H9 (cell line): Measurements from ENCODE around the gene RABL3. TPM values are rescaled to one million over a fixed set of nuclear protein-coding genes. Genes with fewer than 3 reads are reported as not detected.

ENCODE experiments used
- DNase-seq: peaks from one replicate; pipeline ENCODE4 v3.0.0-alpha.2; 2017
- H2AFZ ChIP-seq: one replicate; pipeline ENCODE4 v1.6.1; 2013; ENCODE audit warnings: mild to moderate bottlenecking, low read length, control low read depth, moderate library complexity
- H2AK5ac ChIP-seq: 2 replicates; pipeline ENCODE4 v1.6.1; 2013; ENCODE audit warnings: low read length, control low read depth, mixed read lengths; ENCODE audit not compliant: insufficient read length
- H2BK120ac ChIP-seq: one replicate; pipeline ENCODE4 v1.6.1; 2013; ENCODE audit warnings: low read depth, mild to moderate bottlenecking, low read length, control low read depth, inconsistent platforms; ENCODE audit not compliant: poor library complexity, severe bottlenecking
- H2BK12ac ChIP-seq: 2 replicates; pipeline ENCODE4 v1.6.1; 2013; ENCODE audit warnings: low read length, control low read depth, mixed read lengths, low read depth; ENCODE audit not compliant: insufficient read length
- H2BK15ac ChIP-seq: 2 replicates; pipeline ENCODE4 v1.6.1; 2013; ENCODE audit warnings: low read depth, low read length, control low read depth
- H2BK20ac ChIP-seq: one replicate; pipeline ENCODE4 v1.6.1; 2013; ENCODE audit warnings: low read depth, mild to moderate bottlenecking, low read length, control low read depth, inconsistent platforms; ENCODE audit not compliant: poor library complexity, severe bottlenecking
- H2BK5ac ChIP-seq: 2 replicates; pipeline ENCODE4 v1.6.1; 2013; ENCODE audit warnings: low read length, control low read depth, mixed read lengths; ENCODE audit not compliant: insufficient read length
- H3K14ac ChIP-seq: 2 replicates; pipeline ENCODE4 v1.6.1; 2013; ENCODE audit warnings: low read length, control low read depth; ENCODE audit not compliant: insufficient read depth
- H3K18ac ChIP-seq: 2 replicates; pipeline ENCODE4 v1.6.1; 2013; ENCODE audit warnings: low read depth, mild to moderate bottlenecking, mixed read lengths, low read length, control low read depth; ENCODE audit not compliant: insufficient read length
- H3K23ac ChIP-seq: 2 replicates; pipeline ENCODE4 v1.6.1; 2013; ENCODE audit warnings: low read length, control low read depth, mixed read lengths, low read depth; ENCODE audit not compliant: insufficient read length
- H3K23me2 ChIP-seq: 2 replicates; pipeline ENCODE4 v1.6.1; 2013; ENCODE audit warnings: low read depth, mild to moderate bottlenecking, mixed read lengths, low read length, control low read depth; ENCODE audit not compliant: insufficient read length, poor library complexity, severe bottlenecking
- H3K27ac ChIP-seq: 2 replicates; pipeline ENCODE4 v1.5.1; 2013; ENCODE audit warnings: low read length, control low read depth, mixed read lengths, low read depth; ENCODE audit not compliant: insufficient read length
- H3K27me3 ChIP-seq: 2 replicates; pipeline ENCODE4 v1.6.1; 2013; ENCODE audit warnings: low read length, control low read depth, inconsistent platforms; ENCODE audit not compliant: insufficient read depth
- H3K4ac ChIP-seq: 2 replicates; pipeline ENCODE4 v1.6.1; 2013; ENCODE audit warnings: low read depth, mild to moderate bottlenecking, control low read depth, inconsistent platforms, low read length, moderate library complexity
- H3K4me1 ChIP-seq: 2 replicates; pipeline ENCODE4 v1.6.1; 2013; ENCODE audit warnings: low read length, control low read depth, inconsistent platforms; ENCODE audit not compliant: insufficient read depth
- H3K4me2 ChIP-seq: 2 replicates; pipeline ENCODE4 v1.6.1; 2013; ENCODE audit warnings: low read length, control low read depth, mixed read lengths; ENCODE audit not compliant: insufficient read length, insufficient read depth
- H3K56ac ChIP-seq: 2 replicates; pipeline ENCODE4 v1.6.1; 2013; ENCODE audit warnings: low read depth, mild to moderate bottlenecking, mixed read lengths, low read length, control low read depth; ENCODE audit not compliant: insufficient read length
- H3K79me1 ChIP-seq: 2 replicates; pipeline ENCODE4 v1.6.1; 2013; ENCODE audit warnings: low read depth, mild to moderate bottlenecking, moderate library complexity, low read length, control low read depth, inconsistent platforms; ENCODE audit not compliant: insufficient read depth, poor library complexity, severe bottlenecking
- H3K79me2 ChIP-seq: 2 replicates; pipeline ENCODE4 v1.6.1; 2013; ENCODE audit warnings: low read length, control low read depth, inconsistent platforms; ENCODE audit not compliant: insufficient read depth
- H3K9ac ChIP-seq: 2 replicates; pipeline ENCODE4 v1.6.1; 2013; ENCODE audit warnings: low read length, control low read depth, mixed read lengths; ENCODE audit not compliant: insufficient read length; ENCODE audit errors: extremely low read depth
- H3K9me3 ChIP-seq: one replicate; pipeline ENCODE4 v1.6.1; 2013; ENCODE audit warnings: low read depth, low read length, inconsistent platforms; ENCODE audit not compliant: control insufficient read depth
- H3T11ph ChIP-seq: one replicate; pipeline ENCODE4 v1.6.1; 2013; ENCODE audit warnings: mild to moderate bottlenecking, low read length, control low read depth, inconsistent platforms
- H4K20me1 ChIP-seq: one replicate; pipeline ENCODE4 v1.6.1; 2013; ENCODE audit not compliant: control insufficient read depth, insufficient read length, insufficient read depth
- H4K5ac ChIP-seq: 2 replicates; pipeline ENCODE4 v1.6.1; 2013; ENCODE audit warnings: low read depth, mild to moderate bottlenecking, mixed read lengths, low read length, control low read depth; ENCODE audit not compliant: insufficient read length
- H4K8ac ChIP-seq: replicated peaks from 2 replicates; pipeline ENCODE4 v1.6.1; 2013; ENCODE audit warnings: low read length, control low read depth, mixed read lengths, low read depth; ENCODE audit not compliant: insufficient read length
- H4K91ac ChIP-seq: 2 replicates; pipeline ENCODE4 v1.6.1; 2013; ENCODE audit warnings: low read depth, mild to moderate bottlenecking, moderate library complexity, mixed read lengths, low read length, control low read depth; ENCODE audit not compliant: insufficient read length
- H3K27ac Mint-ChIP-seq, 3 experiments: 2 replicates in 2 of 3; 3 replicates in 1 of 3; pipeline ENCODE4 v1.8.0; 2020 to 2021; ENCODE audit warnings: mixed read lengths in 3 of 3, mild to moderate bottlenecking in 1 of 3, moderate library complexity in 1 of 3
- H3K27me3 Mint-ChIP-seq: 2 replicates; pipeline ENCODE4 v1.8.0; 2021; ENCODE audit warnings: low read depth, mild to moderate bottlenecking, moderate library complexity, mixed read lengths
- H3K36me3 Mint-ChIP-seq, 3 experiments: 2 replicates in 2 of 3; 3 replicates in 1 of 3; pipeline ENCODE4 v1.8.0; 2020 to 2021; ENCODE audit warnings: low read depth in 3 of 3, mixed read lengths in 3 of 3; ENCODE audit not compliant: insufficient read depth in 1 of 3
- H3K4me1 Mint-ChIP-seq, 2 experiments: 2 replicates each; pipeline ENCODE4 v1.8.0; 2020; ENCODE audit warnings: mixed read lengths in 2 of 2
- H3K4me3 Mint-ChIP-seq, 2 experiments: 2 replicates in 1 of 2; 3 replicates in 1 of 2; pipeline ENCODE4 v1.8.0; 2020 to 2021; ENCODE audit warnings: mild to moderate bottlenecking in 2 of 2, mixed read lengths in 2 of 2, moderate library complexity in 1 of 2
- H3K9me3 Mint-ChIP-seq, 2 experiments: 2 replicates in 1 of 2; 3 replicates in 1 of 2; pipeline ENCODE4 v1.8.0; 2020; ENCODE audit warnings: mild to moderate bottlenecking in 2 of 2, mixed read lengths in 2 of 2, moderate library complexity in 1 of 2
- CTCF ChIP-seq: fragments of 200-600 bp; sonication (generic); conservative IDR thresholded peaks from 3 replicates; pipeline ENCODE4 v1.8.0; 2021; ENCODE audit warnings: antibody characterized with exemption, mild to moderate bottlenecking
- WGBS: extraction: QIAGEN DNeasy Blood & Tissue Kit; methylation state at CpG from one replicate; pipeline ENCODE4 v1.1.7; 2013; ENCODE audit warnings: missing lambda C conversion rate, low lambda C conversion rate, mixed read lengths; ENCODE audit not compliant: insufficient read length; ENCODE audit errors: extremely low coverage; 5-methylcytosine and 5-hydroxymethylcytosine counted together
- total RNA-seq: library from RNA; stranded (reverse); gene quantifications from 2 replicates; pipeline ENCODE4 v1.2.1, GENCODE V29; 2021

The RABL3 gene
- total RNA-seq, 1 experiment from 2014 or later = 26.7 TPM

GRCh38 chr3:120791913-120792312 is 49.6 kb upstream of the RABL3 start:
- Histone ChIP-seq H3K18ac (no peak overlapping the region), H3K79me2 (no peaks in the 10 kb centered on the region), H3T11ph (no peak overlapping the region), H3K23me2 (no peaks in the 10 kb centered on the region), H3K4me2 (no peak overlapping the region), H3K4ac (no peak overlapping the region), H2BK120ac (no peak overlapping the region), H4K20me1 (no peaks in the 10 kb centered on the region), H2AK5ac (no peak overlapping the region), H3K9ac (no peak overlapping the region), H4K8ac (no peak overlapping the region), H4K91ac (no peak overlapping the region), H3K27me3 (no peaks in the 10 kb centered on the region), H3K4me1 (peaks cover 3% of the 10 kb centered on the region), H3K79me1 (no peaks in the 10 kb centered on the region), H2BK20ac (no peak overlapping the region), H3K27ac (no peak overlapping the region), H2BK12ac (no peak overlapping the region), H3K14ac (no peak overlapping the region), H2BK5ac (no peak overlapping the region), H2BK15ac (no peak overlapping the region), H4K5ac (no peak overlapping the region), H3K23ac (no peak overlapping the region), H3K9me3 (no peaks in the 10 kb centered on the region), H3K56ac (no peak overlapping the region), H2AFZ (no peak overlapping the region)
- Mint-ChIP-seq H3K9me3 (no peaks in the 10 kb centered on the region), H3K27ac (peak overlapping the region in 1 of 3 experiments; percentile 32; a peak in 1 of 7 replicates), H3K27me3 (no peaks in the 10 kb centered on the region), H3K4me3 (no peak overlapping the region), H3K36me3 (peaks cover 0 to 2% (median 0%) of the 10 kb centered on the region in 3 experiments; a peak in 2 of 7 replicates), H3K4me1 (peaks cover 39 to 55% of the 10 kb centered on the region in 2 experiments)
- no peak for TF ChIP-seq CTCF
- no CpG with 5 or more reads among the region's 1 CpG for WGBS
- DNase-seq = no peak
